GM10248 (cell line): ENCODE measurements around the gene GTF3C4.

Experiments
- CTCF ChIA-PET: fragments of 300-600 bp; sonication (Branson Sonifier 250); formaldehyde crosslinking; extraction: SDS; loops from one replicate; lab custom pipeline; 2021; ENCODE audit warnings: antibody characterized with exemption; lab: Yijun Ruan, JAX
- POLR2A ChIA-PET: fragments of 350-650 bp; sonication (Branson Sonifier 250); formaldehyde crosslinking; extraction: SDS; loops from one replicate; lab custom pipeline; 2020; ENCODE audit warnings: antibody characterized with exemption; lab: Yijun Ruan, JAX
- DNase-seq: peaks from one replicate; pipeline ENCODE4 v3.0.0; 2012; ENCODE audit errors: extremely low spot score
- TF ChIP-seq, protein P1 (sequence below): IDR thresholded peaks from 2 replicates; pipeline ENCODE4 v1.5.1; 2012; ENCODE audit warnings: mild to moderate bottlenecking, low read depth; ENCODE audit errors: extremely low read depth, missing control alignments, control extremely low read depth

The GTF3C4 gene

DNA sequence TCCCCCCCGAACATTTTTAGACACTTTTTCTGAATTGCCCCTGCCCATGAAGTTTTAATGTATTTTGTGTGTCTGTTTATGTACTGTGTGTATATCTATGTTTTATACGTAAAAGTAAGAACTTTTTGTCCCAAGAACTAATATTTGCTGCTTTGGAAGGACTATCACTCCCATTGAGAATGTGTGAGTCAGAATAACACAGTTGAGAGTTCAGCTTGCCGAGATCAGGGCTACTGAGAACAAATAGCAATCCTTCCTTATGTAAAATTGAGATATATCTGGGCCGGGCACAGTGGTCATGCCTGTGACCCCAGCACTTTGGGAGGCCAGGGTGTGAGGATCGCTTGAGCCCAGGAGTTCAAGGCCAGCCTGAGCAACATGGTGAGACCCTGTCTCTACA, 11.3 kb downstream of the GTF3C4 start:
- TF ChIP-seq, protein P1, sequence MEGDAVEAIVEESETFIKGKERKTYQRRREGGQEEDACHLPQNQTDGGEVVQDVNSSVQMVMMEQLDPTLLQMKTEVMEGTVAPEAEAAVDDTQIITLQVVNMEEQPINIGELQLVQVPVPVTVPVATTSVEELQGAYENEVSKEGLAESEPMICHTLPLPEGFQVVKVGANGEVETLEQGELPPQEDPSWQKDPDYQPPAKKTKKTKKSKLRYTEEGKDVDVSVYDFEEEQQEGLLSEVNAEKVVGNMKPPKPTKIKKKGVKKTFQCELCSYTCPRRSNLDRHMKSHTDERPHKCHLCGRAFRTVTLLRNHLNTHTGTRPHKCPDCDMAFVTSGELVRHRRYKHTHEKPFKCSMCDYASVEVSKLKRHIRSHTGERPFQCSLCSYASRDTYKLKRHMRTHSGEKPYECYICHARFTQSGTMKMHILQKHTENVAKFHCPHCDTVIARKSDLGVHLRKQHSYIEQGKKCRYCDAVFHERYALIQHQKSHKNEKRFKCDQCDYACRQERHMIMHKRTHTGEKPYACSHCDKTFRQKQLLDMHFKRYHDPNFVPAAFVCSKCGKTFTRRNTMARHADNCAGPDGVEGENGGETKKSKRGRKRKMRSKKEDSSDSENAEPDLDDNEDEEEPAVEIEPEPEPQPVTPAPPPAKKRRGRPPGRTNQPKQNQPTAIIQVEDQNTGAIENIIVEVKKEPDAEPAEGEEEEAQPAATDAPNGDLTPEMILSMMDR: no peak
- ChIA-PET CTCF (no interaction called here), POLR2A (no interaction called here)
- DNase-seq: no peak

- no peak for DNase-seq
- ChIA-PET POLR2A (no interaction called here), CTCF (no interaction called here)
- TF ChIP-seq, protein P1: no peak
These were observed 13.6 kb downstream of the GTF3C4 start for GRCh38 chr9:132683873-132684272.

DNA sequence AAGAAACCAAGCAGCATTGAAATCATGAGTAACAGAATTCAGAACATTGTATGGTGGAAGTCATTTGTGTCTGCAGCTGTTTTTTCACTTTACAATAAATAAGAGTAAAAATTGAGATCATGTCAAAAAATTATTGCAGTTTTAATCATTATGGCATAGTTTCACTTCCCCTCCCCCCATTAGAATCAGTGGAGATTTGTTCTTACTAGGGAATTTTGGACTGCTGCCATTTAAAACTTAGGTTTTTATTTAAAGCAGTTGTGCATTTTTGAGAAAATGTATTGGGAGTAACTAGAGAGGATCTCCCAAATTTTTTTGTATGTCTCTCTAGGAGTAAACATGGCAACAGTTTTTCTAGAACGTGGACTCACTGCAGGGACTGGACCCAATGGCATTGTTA, 20.4 kb downstream of the GTF3C4 start:
- ChIA-PET CTCF (interaction anchor here (1.0 kb wide), 1 partner anchor 50 kb away, joined by 4 read pairs; no protein-coding TSS in a partner anchor), POLR2A (no interaction called here)
- no peak for DNase-seq
- TF ChIP-seq, protein P1: no peak

GRCh38 chr9:132694144-132694543, 23.9 kb downstream of the GTF3C4 start:
- ChIA-PET CTCF (interaction anchor here (1.0 kb wide), 1 partner anchor 14 kb away, joined by 3 read pairs; no protein-coding TSS in a partner anchor), POLR2A (no interaction called here)
- no peak for DNase-seq
- TF ChIP-seq, protein P1: peak; percentile 25

DNA sequence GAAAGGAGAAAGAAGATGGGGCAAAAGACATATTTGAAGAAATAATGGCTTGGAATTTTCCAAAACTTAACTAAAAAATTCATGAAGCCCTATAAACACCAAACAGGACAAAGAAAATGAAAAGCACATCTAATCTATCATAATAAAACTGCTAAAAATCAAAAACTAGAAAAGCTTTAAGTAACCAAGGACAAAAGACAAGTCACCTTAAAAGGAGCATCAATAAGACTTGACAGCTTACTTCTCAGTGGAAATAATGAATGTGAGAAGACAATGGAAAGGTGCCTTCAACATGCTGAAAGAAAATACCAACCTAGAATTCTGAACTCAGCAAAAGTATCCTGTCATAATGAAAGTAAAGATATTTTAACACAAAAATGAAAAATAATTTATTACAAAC, 27.0 kb downstream of the GTF3C4 start:
- DNase-seq: no peak
- POLR2A ChIA-PET: no interaction called here
- CTCF ChIA-PET: no interaction called here
- TF ChIP-seq, protein P1: no peak

GRCh38 chr9:132698989-132699388, 28.7 kb downstream of the GTF3C4 start:
- TF ChIP-seq, protein P1: no peak
- ChIA-PET POLR2A (no interaction called here), CTCF (interaction anchor here (1.0 to 1.6 kb wide), 2 partner anchors 28 to 70 kb away, joined by 3 to 4 read pairs; partner anchors contain the start of gene GTF3C4)
- no peak for DNase-seq
